Neuronal stem cell (in vitro differentiated cells): Measurements from ENCODE around the gene SPINT3.
A peak's percentile ranks its signal among the peaks of the same experiment; 100 is the strongest.

Experiments used
- DNase-seq: peaks from one replicate; pipeline ENCODE4 v3.0.0-alpha.2; 2013; ENCODE audit warnings: low spot score
- H2AFZ ChIP-seq: one replicate; pipeline ENCODE4 v1.6.1; 2013; ENCODE audit warnings: mild to moderate bottlenecking, low read length, inconsistent platforms
- H2AK5ac ChIP-seq: 2 replicates; pipeline ENCODE4 v1.6.1; 2013; ENCODE audit warnings: low read depth, mild to moderate bottlenecking, inconsistent platforms, low read length, moderate library complexity, mixed read lengths
- H2BK120ac ChIP-seq: 2 replicates; pipeline ENCODE4 v1.6.1; 2013; ENCODE audit warnings: low read depth, mild to moderate bottlenecking, inconsistent platforms, low read length, moderate library complexity, mixed read lengths
- H2BK12ac ChIP-seq: one replicate; pipeline ENCODE4 v1.6.1; 2013; ENCODE audit warnings: low read length, inconsistent platforms
- H2BK15ac ChIP-seq: 2 replicates; pipeline ENCODE4 v1.6.1; 2013; ENCODE audit warnings: mild to moderate bottlenecking, low read length, inconsistent platforms, mixed read lengths
- H2BK5ac ChIP-seq: one replicate; pipeline ENCODE4 v1.6.1; 2013; ENCODE audit warnings: inconsistent platforms, mild to moderate bottlenecking, low read length, moderate library complexity
- H3K14ac ChIP-seq: one replicate; pipeline ENCODE4 v1.6.1; 2013; ENCODE audit warnings: low read length, inconsistent platforms
- H3K18ac ChIP-seq: 2 replicates; pipeline ENCODE4 v1.6.1; 2013; ENCODE audit warnings: low read length, inconsistent platforms
- H3K23ac ChIP-seq: 2 replicates; pipeline ENCODE4 v1.6.1; 2013; ENCODE audit warnings: low read depth, mild to moderate bottlenecking, mixed read lengths, low read length, inconsistent platforms; ENCODE audit not compliant: poor library complexity
- H3K27ac ChIP-seq: replicated peaks from 3 replicates; pipeline ENCODE4 v1.5.1; 2013; ENCODE audit warnings: low read length, inconsistent platforms
- H3K27me3 ChIP-seq, 3 experiments: 2 replicates each; pipeline ENCODE4 v1.6.1; 2013; ENCODE audit warnings: low read length in 3 of 3, mild to moderate bottlenecking in 2 of 3, inconsistent platforms in 1 of 3, low read depth in 1 of 3, mixed read lengths in 1 of 3, moderate library complexity in 1 of 3; ENCODE audit not compliant: control insufficient read depth in 3 of 3, insufficient read depth in 3 of 3
- H3K36me3 ChIP-seq, 2 donors: replicated peaks in 1 of 2; 2 replicates each; pipeline ENCODE4 v1.6.1; 2013; ENCODE audit warnings: low read length in 2 of 2; ENCODE audit not compliant: control insufficient read depth in 2 of 2, insufficient read depth in 2 of 2
- H3K4ac ChIP-seq: 2 replicates; pipeline ENCODE4 v1.6.1; 2013; ENCODE audit warnings: inconsistent platforms, mild to moderate bottlenecking, low read length, moderate library complexity
- H3K4me1 ChIP-seq, 2 donors: 1 replicate in 1 of 2; 2 replicates in 1 of 2; pipeline ENCODE4 v1.6.1; 2013; ENCODE audit warnings: low read length in 2 of 2, low read depth in 1 of 2; ENCODE audit not compliant: control insufficient read depth in 2 of 2, insufficient read depth in 1 of 2
- H3K4me2 ChIP-seq: one replicate; pipeline ENCODE4 v1.6.1; 2013; ENCODE audit warnings: mild to moderate bottlenecking, low read length, inconsistent platforms; ENCODE audit not compliant: insufficient read depth, poor library complexity, severe bottlenecking
- H3K4me3 ChIP-seq, 2 donors: 2 replicates each; pipeline ENCODE4 v1.5.1; 2013; ENCODE audit warnings: low read length in 2 of 2, mild to moderate bottlenecking in 2 of 2, inconsistent platforms in 1 of 2, moderate library complexity in 1 of 2
- H3K79me1 ChIP-seq: one replicate; pipeline ENCODE4 v1.6.1; 2013; ENCODE audit warnings: low read depth, mild to moderate bottlenecking, inconsistent platforms, low read length, moderate library complexity
- H3K9ac ChIP-seq: one replicate; pipeline ENCODE4 v1.6.1; 2013; ENCODE audit warnings: mild to moderate bottlenecking, low read depth, low read length, inconsistent platforms; ENCODE audit not compliant: poor library complexity
- H3K9me3 ChIP-seq, 2 donors: replicated peaks in 1 of 2; 2 replicates each; pipeline versions ENCODE3 to v1.6.1; 2013; ENCODE audit warnings: low read length in 2 of 2, mild to moderate bottlenecking in 2 of 2, inconsistent platforms in 1 of 2, low read depth in 1 of 2, mixed read lengths in 1 of 2, moderate library complexity in 1 of 2; ENCODE audit not compliant: control insufficient read depth in 2 of 2, insufficient read depth in 1 of 2
- H4K8ac ChIP-seq: one replicate; pipeline ENCODE4 v1.6.1; 2013; ENCODE audit warnings: low read depth, mild to moderate bottlenecking, inconsistent platforms, low read length, moderate library complexity
- H4K91ac ChIP-seq: one replicate; pipeline ENCODE4 v1.6.1; 2013; ENCODE audit warnings: low read length, low read depth, mild to moderate bottlenecking, inconsistent platforms; ENCODE audit not compliant: poor library complexity
- WGBS, 2 donors: extraction: QIAGEN DNeasy Blood & Tissue Kit; methylation state at CpG; one replicate each; pipeline ENCODE4 v1.1.7; 2013; ENCODE audit warnings: missing lambda C conversion rate in 2 of 2, mixed read lengths in 1 of 2; ENCODE audit not compliant: insufficient read length in 2 of 2, insufficient replicate concordance in 1 of 2; ENCODE audit errors: extremely low coverage in 2 of 2; 5-methylcytosine and 5-hydroxymethylcytosine counted together

Gene SPINT3

DNA sequence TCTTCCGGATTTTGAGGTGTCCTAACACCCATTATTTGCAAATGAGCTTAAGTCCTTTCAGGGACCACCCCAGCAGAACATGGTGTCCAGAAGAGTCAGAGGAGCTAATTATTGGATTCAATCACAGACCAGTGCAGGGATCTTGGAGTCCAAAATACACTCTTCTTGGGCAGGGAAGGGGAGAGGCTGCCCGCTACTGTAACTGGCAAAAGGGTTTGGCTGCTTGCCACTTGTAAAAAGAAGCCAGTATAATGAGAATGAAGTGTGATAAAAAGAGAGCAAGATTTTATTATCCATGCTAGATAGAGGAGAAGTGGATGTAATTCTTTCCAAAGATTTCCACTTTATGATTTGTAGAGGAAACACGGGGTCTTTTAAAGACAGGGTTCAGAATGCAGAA, 19.3 kb downstream of the SPINT3 start:
- Histone ChIP-seq H3K4me1 (no peaks in the 10 kb centered on the region), H2BK15ac (no peak overlapping the region), H3K23ac (no peak overlapping the region), H3K9me3 (no peaks in the 10 kb centered on the region), H3K27ac (no peak overlapping the region), H2AK5ac (no peak overlapping the region), H2BK5ac (no peak overlapping the region), H3K14ac (no peak overlapping the region), H2BK12ac (no peak overlapping the region), H2BK120ac (no peak overlapping the region), H3K4ac (no peak overlapping the region), H3K9ac (no peak overlapping the region), H3K27me3 (peaks cover 0 to 10% (median 0%) of the 10 kb centered on the region in 3 experiments), H3K79me1 (no peaks in the 10 kb centered on the region), H2AFZ (no peak overlapping the region), H4K8ac (no peak overlapping the region), H4K91ac (no peak overlapping the region), H3K36me3 (no peaks in the 10 kb centered on the region), H3K18ac (no peak overlapping the region), H3K4me3 (no peak overlapping the region), H3K4me2 (no peak overlapping the region)
- WGBS, 2 donors, result no CpG with 5 or more reads among the region's 3 CpGs
- no peak for DNase-seq

DNA sequence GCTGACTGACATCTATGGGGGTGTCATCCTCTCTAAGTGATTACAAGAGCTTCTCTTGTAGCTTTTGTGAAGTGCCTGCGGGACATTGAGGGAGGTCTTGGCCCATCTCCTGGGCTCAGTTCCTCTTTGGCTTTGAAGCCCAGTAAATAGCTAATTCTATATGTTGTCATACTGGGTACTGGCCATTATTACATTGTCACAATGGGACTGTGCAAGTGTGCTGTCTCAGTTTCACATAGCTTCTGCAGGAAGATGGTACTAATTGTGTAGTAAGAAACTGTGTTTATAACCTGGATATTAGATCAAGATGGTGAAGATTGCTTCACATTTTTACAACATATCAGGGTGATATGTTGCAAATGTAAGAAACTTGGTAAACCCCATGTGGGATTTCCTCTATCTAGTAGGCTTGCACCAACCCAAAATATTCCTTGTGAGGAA, 19.9 kb downstream of the SPINT3 start:
- Histone ChIP-seq H3K9me3 (no peaks in the 10 kb centered on the region), H4K8ac (no peak overlapping the region), H3K27me3 (peaks cover 0 to 8% (median 0%) of the 10 kb centered on the region in 3 experiments), H3K14ac (no peak overlapping the region), H2BK15ac (no peak overlapping the region), H3K4me1 (no peaks in the 10 kb centered on the region), H2BK12ac (no peak overlapping the region), H4K91ac (no peak overlapping the region), H3K4me3 (no peak overlapping the region), H3K79me1 (no peaks in the 10 kb centered on the region), H3K18ac (no peak overlapping the region), H3K27ac (no peak overlapping the region), H2BK120ac (no peak overlapping the region), H2AK5ac (no peak overlapping the region), H2AFZ (no peak overlapping the region), H3K4ac (no peak overlapping the region), H3K23ac (no peak overlapping the region), H2BK5ac (no peak overlapping the region), H3K36me3 (no peaks in the 10 kb centered on the region), H3K4me2 (no peak overlapping the region), H3K9ac (no peak overlapping the region)
- no peak for DNase-seq
- no CpG with 5 or more reads among the region's 1 CpG for WGBS, 2 donors

DNA sequence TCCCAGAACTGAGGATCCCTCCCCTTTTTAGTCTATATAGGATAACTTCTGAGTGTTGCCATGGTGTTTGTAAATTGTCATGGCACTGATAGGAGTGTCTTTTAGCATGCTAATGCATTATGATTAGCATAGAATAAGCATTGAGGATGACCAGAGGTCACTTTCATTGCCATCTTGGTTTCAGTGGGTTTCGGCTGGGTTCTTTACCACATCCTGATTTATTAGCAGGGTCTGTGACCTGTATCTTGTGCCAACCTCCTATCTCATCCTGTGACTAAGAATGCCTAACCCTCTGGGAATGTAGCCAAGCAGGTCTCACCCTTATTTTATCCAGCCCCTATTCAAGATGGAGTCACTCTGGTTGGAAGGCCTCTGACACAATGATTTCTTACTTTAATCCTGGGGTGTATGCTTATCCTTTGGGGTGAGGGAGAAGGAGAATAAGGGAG, 26.3 kb downstream of the SPINT3 start:
- H2BK5ac ChIP-seq, result no peak overlapping the region
- H2AK5ac ChIP-seq, result no peak overlapping the region
- H3K4me2 ChIP-seq, result no peak overlapping the region
- H3K23ac ChIP-seq, result no peak overlapping the region
- H3K9ac ChIP-seq, result no peak overlapping the region
- H3K4me1 ChIP-seq, result peaks cover 0 to 7% of the 10 kb centered on the region in 2 donors
- no CpG with 5 or more reads among the region's 1 CpG for WGBS, 2 donors
- H3K14ac ChIP-seq, result no peak overlapping the region
- no peaks in the 10 kb centered on the region for H3K79me1 ChIP-seq
- H3K9me3 ChIP-seq, result no peaks in the 10 kb centered on the region
- peaks cover 0 to 23% (median 2%) of the 10 kb centered on the region in 3 experiments for H3K27me3 ChIP-seq
- H2AFZ ChIP-seq, result no peak overlapping the region
- H3K4me3 ChIP-seq, result no peak overlapping the region
- no peak overlapping the region for H3K18ac ChIP-seq
- no peak overlapping the region for H4K91ac ChIP-seq
- H3K4ac ChIP-seq, result no peak overlapping the region
- no peak for DNase-seq
- no peak overlapping the region for H2BK120ac ChIP-seq
- H2BK15ac ChIP-seq, result no peak overlapping the region
- H3K36me3 ChIP-seq, result no peaks in the 10 kb centered on the region
- no peak overlapping the region for H4K8ac ChIP-seq
- no peak overlapping the region for H2BK12ac ChIP-seq
- H3K27ac ChIP-seq, result no peak overlapping the region

DNA sequence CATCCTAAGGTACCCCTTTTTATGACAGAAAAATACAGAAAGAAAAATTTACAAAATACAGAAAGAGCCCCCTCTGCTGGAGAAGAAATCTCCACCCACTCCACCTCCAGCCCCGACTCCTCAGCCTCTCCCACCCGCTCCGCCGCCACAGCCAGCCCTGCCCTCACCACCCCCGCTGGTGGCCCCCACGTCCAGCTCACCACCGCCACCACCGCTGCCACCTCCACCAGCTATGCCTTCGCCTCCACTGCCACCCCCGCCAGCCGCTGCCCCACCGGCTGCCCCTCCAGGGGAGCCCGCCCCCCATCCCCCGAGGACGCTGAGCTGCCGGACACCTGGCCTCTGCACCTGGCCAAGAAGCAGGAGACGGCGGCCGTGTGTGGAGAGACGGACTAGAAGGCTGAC, 28.2 kb downstream of the SPINT3 start:
- Histone ChIP-seq H3K4ac (no peak overlapping the region), H3K27me3 (peaks cover 0 to 26% (median 2%) of the 10 kb centered on the region in 3 experiments), H3K9ac (no peak overlapping the region), H3K23ac (peak overlapping the region; percentile 20), H3K14ac (no peak overlapping the region), H3K4me1 (peaks cover 0 to 7% of the 10 kb centered on the region in 2 donors), H3K4me2 (peak overlapping the region; percentile 41), H4K91ac (no peak overlapping the region), H3K36me3 (no peaks in the 10 kb centered on the region), H4K8ac (peak overlapping the region; percentile 87), H3K18ac (no peak overlapping the region), H2AFZ (no peak overlapping the region), H2BK120ac (no peak overlapping the region), H2BK5ac (no peak overlapping the region), H2BK15ac (peak overlapping the region; percentile 96), H3K27ac (no peak overlapping the region), H2BK12ac (no peak overlapping the region), H3K79me1 (no peaks in the 10 kb centered on the region), H3K4me3 (no peak overlapping the region), H3K9me3 (no peaks in the 10 kb centered on the region), H2AK5ac (no peak overlapping the region)
- DNase-seq, result no peak
- WGBS, 2 donors, result no CpG with 5 or more reads among the region's 20 CpGs
